Liver (tissue), 9 donors: Measurements from ENCODE around the gene APOA5. TPM values are rescaled to one million over a fixed set of nuclear protein-coding genes. Genes with fewer than 3 reads are reported as not detected.

Source experiments
- DNase-seq: peaks from one replicate; pipeline ENCODE4 v3.0.0-alpha.2; 2017; ENCODE audit warnings: low spot score
- H3K27ac ChIP-seq, 2 donors: one replicate each; pipeline ENCODE4 v1.7.0; 2013; ENCODE audit warnings: inconsistent platforms in 2 of 2, low read length in 2 of 2, control low read depth in 1 of 2, low read depth in 1 of 2, mild to moderate bottlenecking in 1 of 2
- H3K27me3 ChIP-seq, 4 donors: one replicate each; pipeline versions ENCODE4 v1.6.1 to v1.7.0; 2013; ENCODE audit warnings: low read length in 3 of 4, inconsistent platforms in 1 of 4, mild to moderate bottlenecking in 1 of 4, moderate library complexity in 1 of 4; ENCODE audit not compliant: control insufficient read depth in 4 of 4, insufficient read depth in 4 of 4
- H3K36me3 ChIP-seq, 4 donors: one replicate each; pipeline versions ENCODE4 v1.6.1 to v1.7.0; 2013; ENCODE audit warnings: low read length in 3 of 4, mild to moderate bottlenecking in 3 of 4, low read depth in 1 of 4, moderate library complexity in 1 of 4; ENCODE audit not compliant: control insufficient read depth in 4 of 4, insufficient read depth in 3 of 4
- H3K4me1 ChIP-seq, 4 donors: one replicate each; pipeline versions ENCODE4 v1.6.1 to v1.7.0; 2013; ENCODE audit warnings: low read length in 3 of 4, mild to moderate bottlenecking in 3 of 4, moderate library complexity in 1 of 4; ENCODE audit not compliant: control insufficient read depth in 4 of 4, insufficient read depth in 4 of 4
- H3K4me3 ChIP-seq, 3 donors: one replicate each; pipeline versions ENCODE4 v1.6.1 to v1.7.0; 2013; ENCODE audit warnings: low read length in 3 of 3, control low read depth in 1 of 3, low read depth in 1 of 3, mild to moderate bottlenecking in 1 of 3
- H3K9ac ChIP-seq, 2 donors: one replicate each; pipeline ENCODE4 v1.7.0; 2013; ENCODE audit warnings: low read length in 2 of 2, mild to moderate bottlenecking in 2 of 2, moderate library complexity in 2 of 2, control low read depth in 1 of 2, low read depth in 1 of 2
- H3K9me3 ChIP-seq, 4 donors: one replicate each; pipeline versions ENCODE4 v1.6.1 to v1.7.0; 2013; ENCODE audit warnings: low read length in 3 of 4; ENCODE audit not compliant: control insufficient read depth in 4 of 4
- EGR1 ChIP-seq, 2 donors: IDR thresholded peaks; 2 replicates each; pipeline ENCODE4 v1.6.1; 2016 to 2018; ENCODE audit warnings: antibody characterized with exemption in 2 of 2, low read depth in 2 of 2
- FOXA1 ChIP-seq: IDR thresholded peaks from 2 replicates; pipeline ENCODE4 v1.6.1; 2016; ENCODE audit warnings: antibody characterized with exemption
- FOXA2 ChIP-seq: IDR thresholded peaks from 2 replicates; pipeline ENCODE4 v1.6.1; 2016; ENCODE audit warnings: antibody characterized with exemption
- GABPA ChIP-seq, 2 donors: IDR thresholded peaks in 1 of 2; conservative IDR thresholded peaks in 1 of 2; 2 replicates each; pipeline ENCODE4 v1.6.1; 2016; ENCODE audit warnings: antibody characterized with exemption in 2 of 2, mild to moderate bottlenecking in 1 of 2, moderate library complexity in 1 of 2
- HNF4A ChIP-seq, 2 donors: conservative IDR thresholded peaks; 2 replicates each; pipeline ENCODE4 v1.6.1; 2016; ENCODE audit warnings: antibody characterized with exemption in 2 of 2, mild to moderate bottlenecking in 2 of 2
- HNF4G ChIP-seq: IDR thresholded peaks from 2 replicates; pipeline ENCODE4 v1.6.1; 2016; ENCODE audit warnings: antibody characterized with exemption
- JUND ChIP-seq, 2 donors: IDR thresholded peaks; 2 replicates each; pipeline ENCODE4 v1.6.1; 2016; ENCODE audit warnings: antibody characterized with exemption in 2 of 2
- NR2F2 ChIP-seq: IDR thresholded peaks from 2 replicates; pipeline ENCODE4 v1.6.1; 2016; ENCODE audit warnings: antibody characterized with exemption
- RAD21 ChIP-seq, 2 donors: IDR thresholded peaks; 2 replicates each; pipeline ENCODE4 v1.6.1; 2016; ENCODE audit warnings: antibody characterized with exemption in 2 of 2, mild to moderate bottlenecking in 2 of 2
- RXRA ChIP-seq, 2 donors: IDR thresholded peaks; 2 replicates each; pipeline ENCODE4 v1.6.1; 2017 to 2018; ENCODE audit warnings: antibody characterized with exemption in 2 of 2, mild to moderate bottlenecking in 1 of 2
- YY1 ChIP-seq: IDR thresholded peaks from 2 replicates; pipeline ENCODE4 v1.6.1; 2016; ENCODE audit warnings: antibody characterized with exemption, mild to moderate bottlenecking
- WGBS: extraction: QIAGEN DNeasy Blood & Tissue Kit; methylation state at CpG from one replicate; pipeline ENCODE4 v1.1.7; 2013; 5-methylcytosine and 5-hydroxymethylcytosine counted together
- polyA plus RNA-seq, 2 donors: library from polyadenylated mRNA; stranded (reverse) in 1 of 2; unstranded in 1 of 2; fragments of 200-250 nt in 1 of 2; fragments of >200 nt in 1 of 2; fragmentation: Nextera tagmentation in 1 of 2; extraction: Ambion mirVana in 1 of 2; gene quantifications; one replicate each; pipeline versions ENCODE4 v1.2.1 to v1.2.3, GENCODE V29; 2013 to 2015
- total RNA-seq, 2 donors: library from RNA; depleted of rRNA; stranded (reverse); fragments of >200 nt; gene quantifications; one replicate each; pipeline ENCODE4 v1.2.3, GENCODE V29; 2014
- TF ChIP-seq, protein P1 (sequence below): IDR thresholded peaks from 2 replicates; pipeline ENCODE4 v1.6.1; 2016; ENCODE audit warnings: antibody characterized with exemption
- TF ChIP-seq, protein P2 (sequence below): fragments of 150-350 bp; IDR thresholded peaks from 2 replicates; pipeline ENCODE4 v1.5.1; 2017; ENCODE audit warnings: improper control_type of control experiment, low read depth, low read length; ENCODE audit not compliant: missing input control
- TF ChIP-seq, protein P3 (sequence below): IDR thresholded peaks from 2 replicates; pipeline ENCODE4 v1.6.1; 2016; ENCODE audit warnings: antibody characterized with exemption, mild to moderate bottlenecking
- TF ChIP-seq, protein P4 (sequence below): IDR thresholded peaks from 2 replicates; pipeline ENCODE4 v1.6.1; 2016; ENCODE audit warnings: antibody characterized with exemption
- donor health status: healthy.
- donor health status: healthy.
- donor health status: healthy.
- donor health status: healthy.
- donor health status: healthy.

The APOA5 gene
- total and polyA plus RNA-seq, 4 donors, result 7.3 to 1,045 (median 739) TPM

GRCh38 chr11:116835791-116836631 is 44.3 kb upstream of the APOA5 start:
- peak overlapping the region; percentile 48 to 81 for H3K9ac ChIP-seq

More at GRCh38 chr11:116835791-116836631, 44.3 kb upstream of the APOA5 start:
- TF ChIP-seq, protein P1, sequence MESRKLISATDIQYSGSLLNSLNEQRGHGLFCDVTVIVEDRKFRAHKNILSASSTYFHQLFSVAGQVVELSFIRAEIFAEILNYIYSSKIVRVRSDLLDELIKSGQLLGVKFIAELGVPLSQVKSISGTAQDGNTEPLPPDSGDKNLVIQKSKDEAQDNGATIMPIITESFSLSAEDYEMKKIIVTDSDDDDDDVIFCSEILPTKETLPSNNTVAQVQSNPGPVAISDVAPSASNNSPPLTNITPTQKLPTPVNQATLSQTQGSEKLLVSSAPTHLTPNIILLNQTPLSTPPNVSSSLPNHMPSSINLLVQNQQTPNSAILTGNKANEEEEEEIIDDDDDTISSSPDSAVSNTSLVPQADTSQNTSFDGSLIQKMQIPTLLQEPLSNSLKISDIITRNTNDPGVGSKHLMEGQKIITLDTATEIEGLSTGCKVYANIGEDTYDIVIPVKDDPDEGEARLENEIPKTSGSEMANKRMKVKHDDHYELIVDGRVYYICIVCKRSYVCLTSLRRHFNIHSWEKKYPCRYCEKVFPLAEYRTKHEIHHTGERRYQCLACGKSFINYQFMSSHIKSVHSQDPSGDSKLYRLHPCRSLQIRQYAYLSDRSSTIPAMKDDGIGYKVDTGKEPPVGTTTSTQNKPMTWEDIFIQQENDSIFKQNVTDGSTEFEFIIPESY, result no peak
- TF ChIP-seq NR2F2 (peak; percentile 1), FOXA2 (no peak), GABPA (IDR thresholded peaks at IDR 0.05 in 1 of 2, conservative IDR thresholded peaks at IDR 0.05 in 1 of 2) (no peak), RXRA (IDR thresholded peaks at IDR 0.05) (peak in 1 of 2 donors; percentile 48), EGR1 (IDR thresholded peaks at IDR 0.05; ENCODE audit: low read depth in 2 of 2) (no peak), HNF4A (conservative IDR thresholded peaks at IDR 0.05) (peak in 1 of 2 donors; percentile 7), HNF4G (no peak), RAD21 (IDR thresholded peaks at IDR 0.05) (peak; percentile 67 to 72), JUND (IDR thresholded peaks at IDR 0.05) (no peak), FOXA1 (no peak), YY1 (no peak)
- TF ChIP-seq, protein P2, sequence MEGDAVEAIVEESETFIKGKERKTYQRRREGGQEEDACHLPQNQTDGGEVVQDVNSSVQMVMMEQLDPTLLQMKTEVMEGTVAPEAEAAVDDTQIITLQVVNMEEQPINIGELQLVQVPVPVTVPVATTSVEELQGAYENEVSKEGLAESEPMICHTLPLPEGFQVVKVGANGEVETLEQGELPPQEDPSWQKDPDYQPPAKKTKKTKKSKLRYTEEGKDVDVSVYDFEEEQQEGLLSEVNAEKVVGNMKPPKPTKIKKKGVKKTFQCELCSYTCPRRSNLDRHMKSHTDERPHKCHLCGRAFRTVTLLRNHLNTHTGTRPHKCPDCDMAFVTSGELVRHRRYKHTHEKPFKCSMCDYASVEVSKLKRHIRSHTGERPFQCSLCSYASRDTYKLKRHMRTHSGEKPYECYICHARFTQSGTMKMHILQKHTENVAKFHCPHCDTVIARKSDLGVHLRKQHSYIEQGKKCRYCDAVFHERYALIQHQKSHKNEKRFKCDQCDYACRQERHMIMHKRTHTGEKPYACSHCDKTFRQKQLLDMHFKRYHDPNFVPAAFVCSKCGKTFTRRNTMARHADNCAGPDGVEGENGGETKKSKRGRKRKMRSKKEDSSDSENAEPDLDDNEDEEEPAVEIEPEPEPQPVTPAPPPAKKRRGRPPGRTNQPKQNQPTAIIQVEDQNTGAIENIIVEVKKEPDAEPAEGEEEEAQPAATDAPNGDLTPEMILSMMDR, result peak; percentile 33
- TF ChIP-seq, protein P3, sequence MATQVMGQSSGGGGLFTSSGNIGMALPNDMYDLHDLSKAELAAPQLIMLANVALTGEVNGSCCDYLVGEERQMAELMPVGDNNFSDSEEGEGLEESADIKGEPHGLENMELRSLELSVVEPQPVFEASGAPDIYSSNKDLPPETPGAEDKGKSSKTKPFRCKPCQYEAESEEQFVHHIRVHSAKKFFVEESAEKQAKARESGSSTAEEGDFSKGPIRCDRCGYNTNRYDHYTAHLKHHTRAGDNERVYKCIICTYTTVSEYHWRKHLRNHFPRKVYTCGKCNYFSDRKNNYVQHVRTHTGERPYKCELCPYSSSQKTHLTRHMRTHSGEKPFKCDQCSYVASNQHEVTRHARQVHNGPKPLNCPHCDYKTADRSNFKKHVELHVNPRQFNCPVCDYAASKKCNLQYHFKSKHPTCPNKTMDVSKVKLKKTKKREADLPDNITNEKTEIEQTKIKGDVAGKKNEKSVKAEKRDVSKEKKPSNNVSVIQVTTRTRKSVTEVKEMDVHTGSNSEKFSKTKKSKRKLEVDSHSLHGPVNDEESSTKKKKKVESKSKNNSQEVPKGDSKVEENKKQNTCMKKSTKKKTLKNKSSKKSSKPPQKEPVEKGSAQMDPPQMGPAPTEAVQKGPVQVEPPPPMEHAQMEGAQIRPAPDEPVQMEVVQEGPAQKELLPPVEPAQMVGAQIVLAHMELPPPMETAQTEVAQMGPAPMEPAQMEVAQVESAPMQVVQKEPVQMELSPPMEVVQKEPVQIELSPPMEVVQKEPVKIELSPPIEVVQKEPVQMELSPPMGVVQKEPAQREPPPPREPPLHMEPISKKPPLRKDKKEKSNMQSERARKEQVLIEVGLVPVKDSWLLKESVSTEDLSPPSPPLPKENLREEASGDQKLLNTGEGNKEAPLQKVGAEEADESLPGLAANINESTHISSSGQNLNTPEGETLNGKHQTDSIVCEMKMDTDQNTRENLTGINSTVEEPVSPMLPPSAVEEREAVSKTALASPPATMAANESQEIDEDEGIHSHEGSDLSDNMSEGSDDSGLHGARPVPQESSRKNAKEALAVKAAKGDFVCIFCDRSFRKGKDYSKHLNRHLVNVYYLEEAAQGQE, result peak; percentile 5
- TF ChIP-seq, protein P4, sequence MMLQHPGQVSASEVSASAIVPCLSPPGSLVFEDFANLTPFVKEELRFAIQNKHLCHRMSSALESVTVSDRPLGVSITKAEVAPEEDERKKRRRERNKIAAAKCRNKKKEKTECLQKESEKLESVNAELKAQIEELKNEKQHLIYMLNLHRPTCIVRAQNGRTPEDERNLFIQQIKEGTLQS, result no peak
- DNase-seq, result no peak
- 6% methylated on average over 57 of the region's 57 CpGs for WGBS
- Histone ChIP-seq H3K4me3 (peak overlapping the region; percentile 58 to 73 (median 59)), H3K36me3 (no peaks in the 10 kb centered on the region), H3K4me1 (peaks cover 14 to 82% (median 53%) of the 10 kb centered on the region in 4 donors), H3K27ac (peak overlapping the region; percentile 86 to 94), H3K27me3 (no peaks in the 10 kb centered on the region), H3K9me3 (no peaks in the 10 kb centered on the region)
